Stimulated activated CD8-positive, alpha-beta memory T cell treated with anti-CD3 and anti-CD28 coated beads, Interleukin-4, amount 100 ng/mL, for 48 hours (primary cell): ENCODE measurements around the gene TSPO2.

Experiments used
- DNase-seq: peaks from one replicate; pipeline ENCODE4 v3.0.0-alpha.2; 2020

TSPO2 gene

DNA sequence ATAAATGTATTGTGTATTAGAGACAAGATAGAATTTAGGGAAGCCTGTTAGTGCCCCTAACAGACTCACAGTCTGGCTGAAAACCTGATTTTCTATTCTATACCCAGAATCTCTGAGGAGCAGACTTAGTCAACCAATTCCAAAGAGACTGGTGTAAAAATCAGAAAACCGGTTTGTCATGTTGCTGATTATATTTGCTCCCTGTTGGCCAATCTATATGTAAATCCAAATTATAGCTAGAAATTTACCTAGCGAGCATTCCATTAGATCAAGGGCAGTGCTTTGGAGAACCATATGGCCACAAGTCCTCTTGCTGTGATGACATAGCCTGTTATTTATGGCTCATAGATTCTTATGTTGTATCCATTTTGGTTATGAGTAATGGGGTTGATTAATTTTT lies 35.3 kb downstream of the TSPO2 start:
- DNase-seq = no peak

DNA sequence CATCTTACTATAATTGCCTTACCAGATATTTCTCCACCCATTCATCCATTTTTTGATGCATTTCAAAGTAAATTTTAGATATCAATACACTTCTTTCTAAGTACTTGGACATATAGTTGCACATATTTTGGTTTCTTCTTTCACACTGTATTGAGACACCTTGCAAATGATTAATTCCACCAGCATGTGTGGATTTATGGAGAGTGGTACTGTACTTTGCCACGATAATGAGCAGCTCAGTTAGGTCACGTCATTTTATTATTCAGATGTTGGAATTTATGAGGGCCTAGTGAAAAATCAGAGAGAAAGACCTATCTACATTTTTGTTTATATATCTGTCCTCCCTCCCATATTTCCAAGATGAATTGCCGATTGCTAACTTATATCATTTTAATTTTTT lies 35.8 kb downstream of the TSPO2 start:
- no peak for DNase-seq

DNA sequence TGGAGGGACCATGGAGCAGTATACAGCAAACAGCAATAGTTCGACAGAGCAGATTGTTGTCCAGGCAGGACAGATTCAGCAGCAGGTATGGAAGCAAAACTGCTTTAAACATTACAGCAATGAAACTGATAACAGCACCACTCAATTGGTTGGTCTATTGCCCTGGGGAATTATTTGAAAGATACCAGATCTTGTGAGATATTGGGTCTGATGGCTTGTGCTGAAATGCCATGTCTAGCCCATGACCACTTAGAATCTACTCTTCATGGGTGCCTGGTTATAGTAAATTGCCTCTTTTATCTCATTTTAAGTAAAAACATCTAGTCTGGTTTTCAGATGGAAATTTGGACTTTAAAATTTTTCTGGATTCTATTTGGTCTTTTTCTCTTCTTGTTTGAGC lies 36.8 kb downstream of the TSPO2 start:
- no peak for DNase-seq

DNA sequence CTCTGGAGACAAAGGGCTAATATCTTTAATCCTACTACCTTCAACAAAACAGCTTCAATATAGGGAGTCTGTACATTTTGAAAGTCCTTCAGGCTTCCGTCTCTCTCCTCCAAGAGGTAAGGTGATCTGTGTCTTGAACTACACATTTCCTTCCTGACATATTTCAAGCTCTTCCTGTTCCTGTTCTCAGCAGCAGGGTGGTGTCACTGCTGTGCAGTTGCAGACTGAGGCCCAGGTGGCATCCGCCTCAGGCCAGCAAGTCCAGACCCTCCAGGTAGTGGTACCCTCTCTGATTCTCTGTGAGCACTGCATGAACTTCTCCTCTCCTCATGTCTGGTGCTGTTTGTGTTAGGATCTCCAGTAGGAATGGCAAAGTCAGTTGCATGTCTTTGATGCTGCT lies 38.4 kb downstream of the TSPO2 start:
- no peak for DNase-seq

DNA sequence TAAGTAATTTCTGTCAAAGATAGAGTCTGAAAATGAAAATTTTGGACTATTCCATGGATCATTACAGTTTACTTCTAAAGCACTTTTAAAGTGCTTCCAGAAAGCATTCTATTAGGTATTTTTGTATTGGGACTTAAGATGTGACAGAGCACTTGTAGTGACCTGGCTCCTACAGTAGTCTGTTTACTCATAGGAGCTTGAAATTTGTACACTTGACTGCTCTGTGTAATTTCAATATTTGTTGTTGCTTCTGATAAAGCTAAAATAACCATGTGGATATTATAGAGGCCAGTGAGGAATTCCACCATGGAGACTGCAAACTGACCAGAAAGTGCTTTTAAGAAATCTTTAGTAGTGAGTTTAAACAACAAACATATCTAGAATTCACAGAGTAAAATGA lies 40.8 kb downstream of the TSPO2 start:
- DNase-seq = no peak

DNA sequence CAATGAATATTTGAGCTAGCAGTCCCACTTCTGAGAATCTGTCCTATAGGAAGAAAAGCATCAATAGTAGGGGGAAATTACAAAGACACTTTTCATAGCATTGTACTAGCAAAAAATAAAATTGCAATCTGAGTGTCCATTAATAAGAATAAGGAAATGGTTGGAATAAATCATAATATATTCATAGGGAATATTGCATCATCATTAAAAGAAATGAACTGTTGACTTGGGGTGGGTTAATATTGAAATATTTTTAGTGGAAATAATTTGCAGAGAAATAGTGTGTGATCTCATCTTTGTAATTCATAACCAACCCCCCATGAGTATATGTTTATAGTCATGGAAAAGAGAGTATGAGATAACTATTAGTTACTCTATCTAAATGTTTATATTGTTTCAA lies 42.9 kb downstream of the TSPO2 start:
- no peak for DNase-seq

DNA sequence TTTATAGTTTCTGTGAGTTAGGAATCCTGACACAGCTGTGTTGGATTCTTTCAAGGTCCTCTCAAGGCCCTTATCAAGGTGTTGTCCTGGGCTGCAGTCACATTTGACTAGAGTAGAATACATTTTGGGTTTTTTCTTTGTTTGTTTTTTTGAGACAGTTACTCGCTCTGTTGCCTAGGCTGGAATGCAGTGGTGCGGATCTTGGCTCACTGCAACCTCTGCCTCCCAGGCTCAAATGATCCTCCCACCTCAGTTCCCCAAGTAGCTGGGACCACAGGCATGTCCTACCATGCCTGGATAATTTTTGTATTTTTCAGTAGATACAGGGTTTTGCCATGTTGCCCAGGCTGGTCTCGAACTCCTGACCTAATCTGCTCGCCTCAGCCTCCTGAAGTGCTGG lies 46.2 kb downstream of the TSPO2 start:
- no peak for DNase-seq

DNA sequence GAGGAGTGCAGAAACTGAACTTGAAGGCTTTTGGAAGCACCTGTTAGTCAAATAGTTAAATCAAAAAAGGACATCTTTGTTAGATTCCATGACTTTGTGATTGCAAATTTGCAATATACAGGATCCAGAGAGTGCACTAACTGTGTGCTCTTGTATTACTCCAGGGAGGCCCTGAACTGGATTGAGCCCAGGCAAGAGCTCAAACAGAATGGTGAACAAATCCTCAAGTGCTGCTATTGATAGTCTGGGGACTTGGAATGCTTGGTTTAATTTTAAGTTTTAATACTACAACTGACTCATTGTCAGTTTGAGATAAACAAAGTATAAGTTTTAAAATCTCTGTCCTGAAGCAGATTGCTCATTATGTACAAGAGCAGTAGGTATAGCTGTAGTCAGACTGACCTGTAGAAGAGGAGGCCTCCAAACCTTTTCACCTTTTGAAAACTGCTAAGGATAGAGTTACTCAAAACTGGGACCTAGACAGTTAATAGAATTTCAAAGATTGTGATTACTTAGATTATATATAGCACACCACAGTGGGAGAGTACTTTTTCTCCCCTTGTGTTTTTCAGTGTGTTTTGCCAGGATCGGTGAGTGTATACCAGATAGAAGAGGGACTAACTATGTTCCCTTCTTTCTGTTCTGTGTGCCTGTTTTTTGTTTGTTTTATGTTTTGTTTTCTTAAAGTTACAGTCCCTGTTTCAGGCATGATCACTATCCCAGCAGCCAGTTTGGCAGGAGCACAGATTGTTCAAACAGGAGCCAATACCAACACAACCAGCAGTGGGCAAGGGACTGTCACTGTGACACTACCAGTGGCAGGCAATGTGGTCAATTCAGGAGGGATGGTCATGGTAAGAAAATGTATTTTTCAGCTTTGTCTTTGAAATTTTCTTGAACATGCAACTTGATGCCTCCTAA lies 48.8 kb downstream of the TSPO2 start:
- no peak for DNase-seq

DNA sequence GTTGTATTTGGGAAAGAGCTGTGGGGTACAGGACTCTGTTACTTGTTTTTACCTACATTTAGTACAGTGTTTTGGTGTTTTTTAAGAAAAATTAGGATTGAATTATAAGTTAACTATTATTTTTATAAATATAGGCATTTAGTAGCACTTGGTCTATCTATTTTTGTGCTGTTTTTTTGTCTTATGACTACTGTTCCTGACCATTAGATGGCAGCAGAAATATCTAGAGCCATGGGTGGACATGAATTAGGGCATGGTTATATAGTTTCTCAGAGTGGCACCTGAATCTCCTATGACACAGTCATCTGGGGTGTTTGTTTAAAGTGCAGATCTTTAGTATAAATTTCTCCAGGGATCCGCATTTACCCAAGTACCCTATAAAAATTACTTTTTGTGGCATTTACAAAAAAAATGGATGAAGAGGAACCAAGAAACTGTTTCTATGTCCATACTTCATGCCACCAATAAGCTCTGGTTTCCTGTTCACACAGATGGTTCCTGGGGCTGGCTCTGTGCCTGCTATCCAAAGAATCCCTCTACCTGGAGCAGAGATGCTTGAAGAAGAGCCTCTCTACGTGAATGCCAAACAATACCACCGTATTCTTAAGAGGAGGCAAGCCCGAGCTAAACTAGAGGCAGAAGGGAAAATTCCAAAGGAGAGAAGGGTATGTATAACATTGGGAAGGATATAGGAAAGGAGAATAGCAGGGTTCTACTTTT lies 50.3 kb downstream of the TSPO2 start:
- DNase-seq = no peak

DNA sequence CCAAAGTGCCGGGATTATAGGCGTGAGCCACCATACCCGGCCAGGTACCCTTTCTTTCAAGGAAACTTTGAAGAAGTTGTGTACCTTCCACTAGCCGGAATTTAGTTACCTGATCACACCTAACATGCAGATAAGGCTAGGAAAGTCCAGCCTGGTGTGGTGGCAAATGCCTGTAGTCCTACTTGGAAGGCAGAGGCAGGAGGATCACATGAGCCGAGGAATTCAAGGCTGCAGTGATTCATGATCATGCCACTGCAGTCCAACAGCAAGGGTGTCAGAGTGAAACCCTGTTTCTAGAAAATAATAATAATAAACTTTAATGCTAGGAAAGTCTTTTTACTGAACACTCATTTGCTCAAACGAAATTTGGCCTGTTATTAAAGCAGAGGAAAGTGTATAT lies 51.5 kb downstream of the TSPO2 start:
- DNase-seq = no peak
